Measurements from ENCODE around the gene GADD45A. TPM values are rescaled to one million over a fixed set of nuclear protein-coding genes. Genes with fewer than 3 reads are reported as not detected.

Gene GADD45A

GRCh38 chr1:67735806-67736627 is 51.0 kb downstream of the GADD45A start:
- H3K4me1 ChIP-seq (ENCODE audit: control insufficient read depth, insufficient read depth, low read length) = peaks cover 65% of the 10 kb centered on the region
- H3K4me3 ChIP-seq (ENCODE audit: low read length) = peak overlapping the region; percentile 59
- H3K4me2 ChIP-seq (ENCODE audit: low read length) = peak overlapping the region; percentile 79
- H3K9me3 ChIP-seq (replicated peaks; ENCODE audit: low read length) = no peaks in the 10 kb centered on the region
- peaks cover 11% of the 10 kb centered on the region for H3K36me3 ChIP-seq (ENCODE audit: insufficient read depth, low read length)
- H3K9ac ChIP-seq (ENCODE audit: low read depth, low read length) = peak overlapping the region; percentile 73
- no peaks in the 10 kb centered on the region for H3K27me3 ChIP-seq (ENCODE audit: control insufficient read depth, insufficient read depth, low read length)

GRCh38 chr1:67736750-67737149 is 51.7 kb downstream of the GADD45A start:
- no peaks in the 10 kb centered on the region for H3K27me3 ChIP-seq (ENCODE audit: control insufficient read depth, insufficient read depth, low read length)
- peaks cover 62% of the 10 kb centered on the region for H3K4me1 ChIP-seq (ENCODE audit: control insufficient read depth, insufficient read depth, low read length)
- H3K36me3 ChIP-seq (ENCODE audit: insufficient read depth, low read length) = peaks cover 11% of the 10 kb centered on the region
- H3K4me2 ChIP-seq (ENCODE audit: low read length) = peak overlapping the region; percentile 79
- H3K9me3 ChIP-seq (replicated peaks; ENCODE audit: low read length) = no peaks in the 10 kb centered on the region
- H3K4me3 ChIP-seq (ENCODE audit: low read length) = peak overlapping the region; percentile 59
- peak overlapping the region; percentile 73 for H3K9ac ChIP-seq (ENCODE audit: low read depth, low read length)

GRCh38 chr1:67737875-67738274 is 52.9 kb downstream of the GADD45A start:
- Histone ChIP-seq H3K27me3 (ENCODE audit: control insufficient read depth, insufficient read depth, low read length) (no peaks in the 10 kb centered on the region), H3K4me3 (ENCODE audit: low read length) (no peak overlapping the region), H3K9me3 (replicated peaks; ENCODE audit: low read length) (no peaks in the 10 kb centered on the region), H3K36me3 (ENCODE audit: insufficient read depth, low read length) (peaks cover 11% of the 10 kb centered on the region), H3K4me2 (ENCODE audit: low read length) (no peak overlapping the region), H3K9ac (ENCODE audit: low read depth, low read length) (no peak overlapping the region), H3K4me1 (ENCODE audit: control insufficient read depth, insufficient read depth, low read length) (peaks cover 51% of the 10 kb centered on the region)

Small RNA genes lying within 50 kb of the gene (small RNA-seq; reads per million reads assigned to genes)
- gene RN7SL392P = not detected

Measured in skeletal muscle satellite cell (primary cell).